Measurements from ENCODE around the gene MTX3. TPM values are rescaled to one million over a fixed set of nuclear protein-coding genes. Genes with fewer than 3 reads are reported as not detected.

MTX3 gene
- total RNA-seq, 1 experiment from 2014 or later = 16.6 TPM

GRCh38 chr5:79934681-79935080 lies 56.4 kb downstream of the MTX3 start:
- H3K36me3 ChIP-seq (replicated peaks; ENCODE audit: control insufficient read depth, insufficient read depth, low read length) = no peaks in the 10 kb centered on the region
- H3K4me3 ChIP-seq (ENCODE audit: insufficient read depth, low read depth, low read length) = no peak overlapping the region
- H3K27me3 ChIP-seq (ENCODE audit: control insufficient read depth, insufficient read depth, low read length) = no peaks in the 10 kb centered on the region
- no peak for DNase-seq

- no peak for DNase-seq
- no peaks in the 10 kb centered on the region; the same call in 1 of the 2 replicates for H3K27me3 ChIP-seq (ENCODE audit: control insufficient read depth, insufficient read depth, low read length)
- H3K4me3 ChIP-seq (ENCODE audit: insufficient read depth, low read depth, low read length) = no peak overlapping the region
- H3K36me3 ChIP-seq (replicated peaks; ENCODE audit: control insufficient read depth, insufficient read depth, low read length) = no peaks in the 10 kb centered on the region
These were observed 58.3 kb downstream of the MTX3 start for GRCh38 chr5:79932510-79933504.

GRCh38 chr5:79931866-79932265 lies 59.2 kb downstream of the MTX3 start:
- no peak overlapping the region for H3K4me3 ChIP-seq (ENCODE audit: insufficient read depth, low read depth, low read length)
- no peaks in the 10 kb centered on the region for H3K36me3 ChIP-seq (replicated peaks; ENCODE audit: control insufficient read depth, insufficient read depth, low read length)
- H3K27me3 ChIP-seq (ENCODE audit: control insufficient read depth, insufficient read depth, low read length) = no peaks in the 10 kb centered on the region; the same call in 1 of the 2 replicates
- no peak for DNase-seq

- H3K27me3 ChIP-seq (ENCODE audit: control insufficient read depth, insufficient read depth, low read length) = no peaks in the 10 kb centered on the region; the same call in 1 of the 2 replicates
- no peaks in the 10 kb centered on the region for H3K36me3 ChIP-seq (replicated peaks; ENCODE audit: control insufficient read depth, insufficient read depth, low read length)
- no peak for DNase-seq
- H3K4me3 ChIP-seq (ENCODE audit: insufficient read depth, low read depth, low read length) = no peak overlapping the region
These were observed 59.7 kb downstream of the MTX3 start for GRCh38 chr5:79931409-79931808.

GRCh38 chr5:79929095-79929494 lies 62.0 kb downstream of the MTX3 start:
- Histone ChIP-seq H3K27me3 (ENCODE audit: control insufficient read depth, insufficient read depth, low read length) (no peaks in the 10 kb centered on the region; the same call in 1 of the 2 replicates), H3K4me3 (ENCODE audit: insufficient read depth, low read depth, low read length) (no peak overlapping the region), H3K36me3 (replicated peaks; ENCODE audit: control insufficient read depth, insufficient read depth, low read length) (no peaks in the 10 kb centered on the region)
- DNase-seq = no peak

Other genes starting within 250 kb of the MTX3 start
- gene THBS4, start 44.1 kb upstream of the MTX3 start, total RNA-seq (2014; rRNA removed; shearing (Covaris generic)) = 3.1 and 3.4 TPM in 2 replicates